ENCODE results near the gene EHMT1.

- TF ChIP-seq POLR2A (IDR thresholded peaks at IDR 0.05; ENCODE audit: low read length) (no peak), RARB (CRISPR knock-in tag; IDR thresholded peaks at IDR 0.05) (no peak), HOXA7 (CRISPR knock-in tag; IDR thresholded peaks at IDR 0.05) (no peak), JUN (IDR thresholded peaks at IDR 0.05) (no peak), CTCF (IDR thresholded peaks at IDR 0.05) (no peak), MAX (IDR thresholded peaks at IDR 0.05) (no peak), EP300 (IDR thresholded peaks at IDR 0.05) (no peak), REST (IDR thresholded peaks at IDR 0.05) (no peak)
Measured at GRCh38 chr9:137680444-137681358, 61.9 kb downstream of the EHMT1 start.

Measured in A549 (cell line).